SJCRH30 (cell line): ENCODE results near the gene PADI3. TPM values are rescaled to one million over a fixed set of nuclear protein-coding genes. Genes with fewer than 3 reads are reported as not detected.
"Not testable (repeated sequence)": the region's sequence is repeated elsewhere in the genome, so short reads cannot be mapped to it uniquely, and the experiment has no call there.

Experiments used
- DNase-seq, 2 experiments: peaks; one replicate each; pipeline ENCODE4 v3.0.0-alpha.2; 2015 to 2020
- H3K27ac ChIP-seq: fragments of 250-450 bp; sonication (Bioruptor Pico); 2 replicates; pipeline ENCODE4 v1.5.1; 2020; ENCODE audit warnings: mild to moderate bottlenecking, moderate library complexity
- H3K27me3 ChIP-seq: fragments of 250-450 bp; sonication (Bioruptor Pico); 2 replicates; pipeline ENCODE4 v1.5.1; 2020; ENCODE audit warnings: mild to moderate bottlenecking, moderate library complexity
- H3K36me3 ChIP-seq: fragments of 250-450 bp; sonication (Bioruptor Pico); 2 replicates; pipeline ENCODE4 v1.5.1; 2020; ENCODE audit warnings: mild to moderate bottlenecking, moderate library complexity
- H3K4me1 ChIP-seq: fragments of 250-450 bp; sonication (Bioruptor Pico); 2 replicates; pipeline ENCODE4 v1.5.1; 2020; ENCODE audit warnings: mild to moderate bottlenecking, moderate library complexity
- H3K4me3 ChIP-seq: fragments of 250-450 bp; sonication (Bioruptor Pico); 2 replicates; pipeline ENCODE4 v1.5.1; 2020; ENCODE audit warnings: mild to moderate bottlenecking, moderate library complexity
- H3K9me3 ChIP-seq: fragments of 250-450 bp; sonication (Bioruptor Pico); replicated peaks from 2 replicates; pipeline ENCODE4 v1.5.1; 2020; ENCODE audit warnings: mild to moderate bottlenecking, moderate library complexity
- total RNA-seq: library from RNA; depleted of rRNA; stranded (reverse); fragments of >200 nt; shearing (Covaris generic); gene quantifications from 2 replicates; pipeline ENCODE4 v1.2.3, GENCODE V29; 2014; rRNA removed

The PADI3 gene
- total RNA-seq, 1 experiment from 2014 or later, result 6.1 TPM

GRCh38 chr1:17319561-17320350 is 70.9 kb downstream of the PADI3 start:
- H3K4me1 ChIP-seq, result peaks cover 5% of the 10 kb centered on the region; the same call in 1 of the 2 replicates
- peaks cover 8% of the 10 kb centered on the region for H3K9me3 ChIP-seq
- no peak overlapping the region for H3K27ac ChIP-seq
- H3K36me3 ChIP-seq, result no peaks in the 10 kb centered on the region
- peaks cover 4% of the 10 kb centered on the region; the same call in 1 of the 2 replicates for H3K27me3 ChIP-seq
- no peak overlapping the region for H3K4me3 ChIP-seq
- no peak for DNase-seq

GRCh38 chr1:17321857-17322390 is 73.0 kb downstream of the PADI3 start:
- H3K27me3 ChIP-seq, H3K4me3 ChIP-seq, DNase-seq, H3K36me3 ChIP-seq, H3K4me1 ChIP-seq, H3K27ac ChIP-seq: not testable (repeated sequence)
- H3K9me3 ChIP-seq, result peaks cover 13% of the 10 kb centered on the region

- H3K4me1 ChIP-seq, result no peaks in the 10 kb centered on the region
- H3K27ac ChIP-seq, result no peak overlapping the region
- H3K9me3 ChIP-seq, result peaks cover 5% of the 10 kb centered on the region; the same call in 1 of the 2 replicates
These were observed 80.0 kb downstream of the PADI3 start for GRCh38 chr1:17328855-17329254.

GRCh38 chr1:17329610-17330009 is 80.7 kb downstream of the PADI3 start:
- Histone ChIP-seq H3K27me3 (no peaks in the 10 kb centered on the region), H3K36me3 (no peaks in the 10 kb centered on the region), H3K4me3 (no peak overlapping the region), H3K9me3 (peaks cover 5% of the 10 kb centered on the region; the same call in 1 of the 2 replicates), H3K27ac (no peak overlapping the region), H3K4me1 (no peaks in the 10 kb centered on the region)
- DNase-seq, result no peak

More at GRCh38 chr1:17328855-17329254, 80.0 kb downstream of the PADI3 start:
- H3K27me3 ChIP-seq, result no peaks in the 10 kb centered on the region
- H3K4me3 ChIP-seq, result no peak overlapping the region
- no peak for DNase-seq
- no peaks in the 10 kb centered on the region for H3K36me3 ChIP-seq

- no peak for DNase-seq
- Histone ChIP-seq H3K27ac (no peak overlapping the region), H3K4me3 (no peak overlapping the region), H3K27me3 (no peaks in the 10 kb centered on the region), H3K4me1 (no peaks in the 10 kb centered on the region), H3K9me3 (no peaks in the 10 kb centered on the region), H3K36me3 (no peaks in the 10 kb centered on the region)
These were observed 82.0 kb downstream of the PADI3 start for GRCh38 chr1:17330856-17331255.

GRCh38 chr1:17333081-17333480 is 84.2 kb downstream of the PADI3 start:
- H3K9me3 ChIP-seq, result no peaks in the 10 kb centered on the region
- no peak for DNase-seq
- H3K27ac ChIP-seq, result no peak overlapping the region
- H3K27me3 ChIP-seq, result 0 out of 2 replicates have a peak, but pooled peaks cover 3% of the 10 kb centered on the region
- H3K4me1 ChIP-seq, result no peaks in the 10 kb centered on the region
- H3K4me3 ChIP-seq, result no peak overlapping the region
- H3K36me3 ChIP-seq, result no peaks in the 10 kb centered on the region

Other genes starting within 250 kb of the PADI3 start
- gene ATP13A2, start 237.2 kb upstream of the PADI3 start, total RNA-seq, result 77.9 and 83.3 TPM in 2 replicates
- 243 and 247 TPM in 2 replicates for gene SDHB, start 195.1 kb upstream of the PADI3 start, total RNA-seq
- 4.3 and 4.6 TPM in 2 replicates for gene PADI2, start 129.6 kb upstream of the PADI3 start, total RNA-seq
- 0.06 and 0.20 TPM in 2 replicates for gene PADI1, start 44.0 kb upstream of the PADI3 start, total RNA-seq
- gene PADI4, start 59.1 kb downstream of the PADI3 start, total RNA-seq, result not detected in 2 replicates
- gene PADI6, start 123.1 kb downstream of the PADI3 start, total RNA-seq, result not detected in 2 replicates
- 169 and 170 TPM in 2 replicates for gene RCC2, start 190.6 kb downstream of the PADI3 start, total RNA-seq